Smooth muscle cell of bladder (primary cell): ENCODE measurements around the gene EHBP1. TPM values are rescaled to one million over a fixed set of nuclear protein-coding genes. Genes with fewer than 3 reads are reported as not detected.

Source experiments
- total RNA-seq: library from RNA; depleted of rRNA; stranded (reverse); fragments of >200 nt; gene quantifications from 2 replicates; pipeline ENCODE4 v1.2.3, GENCODE V29; 2014

EHBP1 gene
- total RNA-seq: 58.9 and 86.7 TPM in 2 replicates

DNA sequence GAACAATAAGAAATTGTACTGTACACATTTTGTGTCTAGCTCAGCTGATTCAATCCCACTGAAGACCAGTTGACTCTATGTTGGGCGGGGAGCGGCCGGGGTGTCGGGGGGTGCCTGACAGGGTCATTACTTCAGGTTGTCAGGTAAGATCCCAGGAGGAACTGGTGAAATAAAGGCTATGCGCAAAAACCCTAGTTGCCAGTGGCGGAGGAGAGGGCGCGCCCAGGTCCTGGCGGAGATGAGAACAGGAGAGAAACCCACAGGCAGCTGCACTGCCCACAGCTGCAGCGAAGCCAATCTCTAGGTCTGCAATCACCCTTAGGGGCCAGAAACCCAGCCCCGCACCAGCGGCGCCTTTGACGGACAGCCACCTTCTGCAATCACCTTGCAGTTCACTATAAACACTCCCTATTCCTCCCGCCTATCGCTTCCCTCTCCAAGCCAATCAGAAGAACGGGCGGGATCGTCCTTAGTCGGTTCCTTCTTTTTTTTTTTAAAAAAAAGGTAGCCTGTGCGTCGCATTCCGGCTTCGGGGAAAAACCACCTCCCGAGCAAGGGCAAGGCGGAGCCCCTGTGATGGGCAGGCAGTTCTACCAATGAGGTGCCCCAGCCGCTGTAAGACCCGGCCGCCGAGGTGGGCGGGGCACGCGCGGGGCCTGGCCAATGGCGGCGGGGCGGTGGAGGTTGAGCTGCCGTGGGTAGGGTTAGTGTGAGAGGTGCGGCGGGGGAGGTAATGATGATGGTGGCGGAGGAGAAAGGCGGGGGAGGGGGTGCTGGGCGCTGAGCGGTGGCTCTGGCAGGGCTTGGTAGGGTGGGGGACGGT lies at the start of gene EHBP1:
Gene EHBP1, plus strand, starts transcription at position 707 of the 823 bp plus-strand sequence. CDS start 1,479 bp downstream, outside the sequence.

DNA sequence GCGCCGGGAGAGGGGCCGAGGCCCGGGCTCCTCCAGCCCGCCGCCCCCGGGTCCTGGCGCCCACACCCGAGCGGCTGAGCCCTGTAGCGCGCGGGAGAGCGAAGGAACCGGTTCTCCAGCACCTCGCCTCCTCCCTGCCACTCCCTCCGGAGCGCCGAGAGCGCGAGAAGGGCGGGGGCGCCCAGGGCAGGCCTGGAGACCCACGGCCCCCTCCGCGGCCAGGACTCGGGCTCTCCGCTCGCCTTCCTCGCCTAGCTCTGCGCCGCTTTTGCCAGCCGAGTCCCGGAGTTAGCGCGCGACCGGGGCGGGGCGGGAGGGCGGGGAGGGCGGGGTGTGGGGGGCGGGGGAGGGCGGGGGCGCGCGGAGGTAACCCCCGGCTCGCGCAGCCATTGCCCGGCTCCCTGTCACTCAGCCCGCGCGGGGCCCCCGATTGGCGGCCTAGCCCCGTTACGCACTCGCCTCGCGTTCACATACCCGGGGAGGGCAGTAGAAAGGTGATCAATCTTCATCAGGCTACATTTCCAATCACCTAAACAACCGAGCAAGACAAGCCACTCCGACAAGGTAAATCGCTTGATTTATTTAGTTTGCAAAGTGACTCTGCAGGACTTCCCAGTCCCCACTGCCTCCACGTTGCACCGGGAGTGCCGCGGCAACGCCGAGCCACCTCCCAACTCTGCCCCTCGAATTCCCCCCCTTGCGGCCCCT lies 345.0 kb downstream of the EHBP1 start, which contains the start of gene OTX1:
Gene OTX1, plus strand, starts transcription at position 497 of the 708 bp plus-strand sequence. CDS start 2,161 bp downstream, outside the sequence.

Other genes starting within 250 kb of the EHBP1 start
- 1.8 and 2.7 TPM in 2 replicates for gene TMEM17, start 199.5 kb upstream of the EHBP1 start, total RNA-seq